Measurements from ENCODE around the gene GNG7.

GNG7 gene

GRCh38 chr19:2528675-2529101 is 173.8 kb downstream of the GNG7 start:
- Histone ChIP-seq H3K27ac (no peak overlapping the region), H3K4me3 (no peak overlapping the region)
- TF ChIP-seq CTCF (IDR thresholded peaks at IDR 0.05) = no peak
- no peak for DNase-seq (ENCODE audit: low spot score)

- TF ChIP-seq CTCF (IDR thresholded peaks at IDR 0.05) = no peak
- DNase-seq (ENCODE audit: low spot score) = no peak
- no peak overlapping the region for H3K27ac ChIP-seq
- H3K4me3 ChIP-seq = no peak overlapping the region
Measured at GRCh38 chr19:2527686-2528085, 174.8 kb downstream of the GNG7 start.

- no peak overlapping the region for H3K27ac ChIP-seq
- no peak for DNase-seq (ENCODE audit: low spot score)
- TF ChIP-seq CTCF (IDR thresholded peaks at IDR 0.05) = no peak
- no peak overlapping the region for H3K4me3 ChIP-seq
Measured at GRCh38 chr19:2527171-2527570, 175.3 kb downstream of the GNG7 start.

GRCh38 chr19:2524840-2525723 is 177.4 kb downstream of the GNG7 start:
- no peak for DNase-seq (ENCODE audit: low spot score)
- Histone ChIP-seq H3K27ac (peak overlapping the region; percentile 27 to 80), H3K4me3 (peak overlapping the region; percentile 64)
- TF ChIP-seq CTCF (IDR thresholded peaks at IDR 0.05) = no peak

- Histone ChIP-seq H3K4me3 (peak overlapping the region; percentile 64), H3K27ac (peak overlapping the region; percentile 80 to 82)
- DNase-seq (ENCODE audit: low spot score) = no peak
- no peak for TF ChIP-seq CTCF (IDR thresholded peaks at IDR 0.05)
Measured at GRCh38 chr19:2524361-2524839, 178.1 kb downstream of the GNG7 start.

- H3K27ac ChIP-seq = peak overlapping the region; percentile 80 to 82
- peak overlapping the region; percentile 64 for H3K4me3 ChIP-seq
- TF ChIP-seq CTCF (IDR thresholded peaks at IDR 0.05) = no peak
- no peak for DNase-seq (ENCODE audit: low spot score)
Measured at GRCh38 chr19:2523630-2524311, 178.7 kb downstream of the GNG7 start.

Measured in coronary artery (tissue), 2 donors.